Astrocyte of the spinal cord (primary cell): Measurements from ENCODE around the gene NCMAP.

Source experiments
- DNase-seq: peaks from one replicate; pipeline ENCODE4 v3.0.0; 2011; ENCODE audit warnings: low read depth, low spot score
- H3K4me3 ChIP-seq: 2 replicates; pipeline ENCODE4 v1.5.1; 2011; ENCODE audit warnings: low read depth, mild to moderate bottlenecking, low read length, moderate library complexity
- in situ Hi-C: cut with HindIII; loops from 2 replicates; pipeline ENCODE4 v1.10.0; 2017; ENCODE audit warnings: low sequenced_read_pairs
- TF ChIP-seq, protein P1 (sequence below): IDR thresholded peaks from 2 replicates; pipeline ENCODE4 v1.5.1; 2012; ENCODE audit warnings: low read depth, mild to moderate bottlenecking, low read length, inconsistent platforms

Gene NCMAP

DNA sequence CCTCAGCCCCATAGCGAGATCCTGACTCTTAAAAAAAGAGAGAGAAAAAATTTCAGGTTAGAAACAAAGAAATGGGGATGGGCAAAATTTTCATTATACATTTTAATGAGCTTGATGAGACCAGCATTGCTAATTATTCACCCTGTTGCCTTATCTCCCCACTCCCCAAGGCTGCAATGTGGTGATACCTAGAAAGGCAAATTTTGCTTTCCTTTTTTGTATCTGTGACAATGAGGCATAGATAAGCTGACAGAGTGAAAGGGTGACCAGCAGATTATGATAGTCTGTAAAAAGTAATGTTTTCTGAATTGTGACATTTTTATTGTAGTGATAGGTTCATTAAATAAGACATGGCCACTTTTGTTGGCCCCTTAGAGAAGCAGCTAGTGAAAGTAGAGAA lies 100.2 kb downstream of the NCMAP start:
- H3K4me3 ChIP-seq: no peak overlapping the region
- in situ Hi-C loops: no loop called here
- TF ChIP-seq, protein P1, sequence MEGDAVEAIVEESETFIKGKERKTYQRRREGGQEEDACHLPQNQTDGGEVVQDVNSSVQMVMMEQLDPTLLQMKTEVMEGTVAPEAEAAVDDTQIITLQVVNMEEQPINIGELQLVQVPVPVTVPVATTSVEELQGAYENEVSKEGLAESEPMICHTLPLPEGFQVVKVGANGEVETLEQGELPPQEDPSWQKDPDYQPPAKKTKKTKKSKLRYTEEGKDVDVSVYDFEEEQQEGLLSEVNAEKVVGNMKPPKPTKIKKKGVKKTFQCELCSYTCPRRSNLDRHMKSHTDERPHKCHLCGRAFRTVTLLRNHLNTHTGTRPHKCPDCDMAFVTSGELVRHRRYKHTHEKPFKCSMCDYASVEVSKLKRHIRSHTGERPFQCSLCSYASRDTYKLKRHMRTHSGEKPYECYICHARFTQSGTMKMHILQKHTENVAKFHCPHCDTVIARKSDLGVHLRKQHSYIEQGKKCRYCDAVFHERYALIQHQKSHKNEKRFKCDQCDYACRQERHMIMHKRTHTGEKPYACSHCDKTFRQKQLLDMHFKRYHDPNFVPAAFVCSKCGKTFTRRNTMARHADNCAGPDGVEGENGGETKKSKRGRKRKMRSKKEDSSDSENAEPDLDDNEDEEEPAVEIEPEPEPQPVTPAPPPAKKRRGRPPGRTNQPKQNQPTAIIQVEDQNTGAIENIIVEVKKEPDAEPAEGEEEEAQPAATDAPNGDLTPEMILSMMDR: no peak
- no peak for DNase-seq

DNA sequence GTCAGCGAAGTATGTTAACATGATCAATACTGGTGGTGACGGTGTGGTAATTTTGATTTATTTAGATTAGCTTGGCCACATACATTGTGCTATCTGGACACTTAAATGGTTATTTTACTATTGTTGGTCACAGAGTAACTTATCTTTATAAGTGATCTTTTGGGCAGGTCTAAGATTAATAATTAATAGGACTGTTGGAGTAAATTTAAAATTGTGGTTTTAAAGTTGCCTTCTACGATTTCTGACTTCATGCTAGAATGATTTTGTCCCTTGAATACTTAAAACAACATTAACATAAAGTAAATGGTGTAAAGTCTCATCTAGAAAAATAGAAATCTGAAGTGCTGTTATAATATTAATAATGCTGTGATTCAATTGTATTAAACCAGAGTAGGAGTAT lies 101.9 kb downstream of the NCMAP start:
- no peak for DNase-seq
- TF ChIP-seq, protein P1: no peak
- no peak overlapping the region for H3K4me3 ChIP-seq
- in situ Hi-C loops: no loop called here
